Femur (tissue), 1 donor: Measurements from ENCODE around the gene SLC45A1.

ENCODE experiments used
- DNase-seq: peaks from one replicate; pipeline ENCODE4 v3.0.0-alpha.2; 2017

The SLC45A1 gene

DNA sequence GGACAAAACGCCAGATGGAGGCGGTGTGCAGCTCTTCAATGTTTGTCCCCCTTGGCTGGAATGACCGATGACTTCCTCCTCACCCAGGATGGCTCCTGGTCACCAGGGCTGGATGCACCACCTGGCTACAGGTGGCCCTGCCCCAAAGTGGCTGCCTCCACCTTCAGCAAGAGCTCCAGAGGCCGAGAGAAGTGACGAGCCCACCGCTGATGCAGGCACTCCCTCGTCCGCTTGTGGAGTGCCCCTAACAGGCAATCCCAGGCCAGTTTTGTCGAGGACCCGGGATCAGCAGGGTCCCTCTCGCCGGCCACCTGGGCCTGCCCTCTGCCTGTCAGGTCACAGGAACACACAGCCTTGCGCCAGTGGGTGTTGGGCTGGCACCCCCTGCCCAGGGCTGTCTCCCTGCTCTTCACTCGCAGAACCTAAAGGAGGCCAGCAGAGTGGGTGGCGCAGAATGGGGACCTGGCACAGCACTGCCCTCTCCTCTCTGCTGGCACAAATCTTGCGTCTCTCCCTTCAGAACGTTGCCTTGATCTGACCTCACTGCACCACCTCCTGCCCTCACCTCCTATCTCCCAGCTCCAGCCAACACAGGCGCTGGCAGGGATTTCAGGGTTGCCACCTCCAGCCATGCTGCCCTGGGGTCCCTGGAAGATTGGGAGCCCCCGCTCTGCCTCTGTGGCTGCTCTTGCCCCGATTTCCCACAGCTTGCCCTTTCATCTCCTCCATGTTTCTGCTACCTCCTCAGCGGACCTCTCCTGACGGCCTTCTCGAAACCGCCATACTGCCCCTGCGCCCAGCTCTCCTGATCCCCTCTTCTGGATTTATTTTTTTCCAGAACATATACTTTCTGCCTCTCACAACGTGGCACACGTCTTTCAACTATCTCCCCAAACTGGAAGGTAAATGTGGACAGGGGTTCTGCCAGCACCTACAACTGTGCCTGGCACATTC lies 38.6 kb downstream of the SLC45A1 start:
- peak; percentile 17 for DNase-seq

DNA sequence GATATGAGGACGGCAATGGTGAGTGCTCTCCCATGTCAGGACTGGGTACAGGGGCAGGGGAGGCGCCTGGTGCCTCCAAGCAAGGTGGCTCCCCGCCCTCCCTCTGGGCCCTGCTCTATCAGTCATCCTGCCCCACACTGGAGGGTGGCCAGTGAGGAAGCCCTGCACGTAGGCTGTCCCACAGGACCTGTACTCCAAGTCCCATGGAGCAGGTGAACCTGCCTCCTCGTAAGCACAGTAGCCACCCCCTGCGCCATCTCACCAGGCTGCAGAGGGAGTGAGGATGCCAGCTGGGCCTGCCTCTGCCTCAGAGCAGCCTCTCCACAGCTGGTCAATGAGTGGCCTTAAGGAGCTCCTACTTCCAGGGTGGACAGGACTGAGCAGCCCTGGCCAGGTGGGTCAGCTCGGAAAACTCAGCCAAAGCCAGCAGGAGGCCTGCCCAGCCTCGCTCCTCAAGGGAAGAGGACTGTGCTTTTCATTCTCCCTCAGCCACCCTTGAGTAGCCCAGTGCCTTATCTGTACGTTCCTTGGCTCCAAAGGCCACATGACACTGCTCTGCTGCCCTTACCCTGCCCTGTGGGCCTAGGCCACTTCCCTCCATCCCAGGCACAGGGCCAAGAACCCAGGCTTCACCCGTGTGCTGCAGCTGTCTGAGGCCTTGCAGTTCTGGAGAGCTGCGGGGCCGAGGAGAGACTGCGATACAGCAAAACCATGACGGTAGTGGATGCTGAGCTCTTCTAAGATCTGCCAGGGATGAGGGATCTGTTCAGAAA lies 39.6 kb downstream of the SLC45A1 start:
- peak; percentile 11 for DNase-seq

DNA sequence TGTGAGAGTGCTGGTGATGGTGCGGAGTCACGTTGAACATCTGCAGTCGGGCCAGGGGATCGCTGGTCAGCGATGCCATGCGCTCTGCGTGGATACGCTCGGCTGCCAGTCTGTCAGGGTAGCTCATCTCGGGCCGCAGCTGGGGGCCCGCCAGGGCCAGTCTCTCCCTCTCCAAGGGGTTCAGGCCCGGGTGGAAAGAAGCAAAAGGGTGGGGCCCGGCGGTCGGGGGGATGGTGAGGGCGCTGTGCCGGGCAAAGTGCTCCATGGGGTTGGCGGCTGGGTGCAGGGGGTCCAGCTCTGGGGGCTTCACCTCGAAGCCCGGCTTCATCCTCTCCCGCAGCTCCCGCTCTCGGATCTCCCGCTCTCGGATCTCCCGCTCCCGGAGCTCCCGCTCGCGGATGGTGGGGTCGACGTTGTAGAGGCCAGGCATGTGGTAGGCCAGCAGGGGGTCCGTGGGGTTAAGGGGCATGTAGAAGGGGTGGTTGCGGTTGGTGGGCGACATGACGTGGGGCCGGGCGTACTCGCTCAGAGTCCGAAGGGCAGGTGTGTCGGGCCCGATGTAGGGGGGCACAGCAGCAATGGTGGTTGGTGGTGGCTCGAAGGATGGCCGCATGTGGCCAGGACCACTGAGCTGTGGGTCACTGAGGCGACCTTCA lies 40.5 kb downstream of the SLC45A1 start:
- no peak for DNase-seq

DNA sequence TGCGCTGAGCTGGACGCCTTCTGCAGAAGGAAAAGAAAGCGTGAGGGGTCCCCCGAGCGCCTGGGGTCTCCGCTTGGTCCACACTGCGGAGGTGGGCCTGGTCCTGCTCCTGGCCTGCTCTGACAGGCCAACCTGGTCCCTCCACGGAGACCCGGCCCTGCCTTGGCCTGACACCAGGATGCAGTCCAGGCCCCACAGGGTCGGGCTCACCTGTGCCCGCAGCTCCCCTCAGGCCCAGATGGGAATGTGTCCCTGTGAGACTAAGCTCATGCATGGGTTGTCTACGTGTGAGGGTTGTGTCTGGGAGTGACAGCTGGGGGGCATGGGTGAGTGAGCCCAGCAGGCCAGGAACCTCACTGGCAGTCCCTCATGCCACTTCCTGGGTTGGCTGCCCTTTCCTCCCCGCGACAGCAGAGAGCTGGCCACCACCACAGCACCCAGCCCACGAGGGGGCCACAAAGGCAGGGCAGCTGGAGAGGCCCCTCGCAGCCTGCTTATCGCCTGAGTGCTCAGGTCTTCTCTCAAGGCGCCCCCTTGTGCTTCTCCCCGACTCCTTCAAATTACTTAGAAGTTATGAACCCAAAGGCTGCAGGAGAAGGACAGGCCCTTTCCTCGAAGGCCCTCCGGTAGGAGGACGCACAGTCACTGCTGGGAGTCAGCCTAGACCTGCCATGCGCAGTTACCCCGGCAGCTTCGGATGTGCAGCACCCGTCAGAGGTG lies 41.1 kb downstream of the SLC45A1 start:
- peak; percentile 16 for DNase-seq

DNA sequence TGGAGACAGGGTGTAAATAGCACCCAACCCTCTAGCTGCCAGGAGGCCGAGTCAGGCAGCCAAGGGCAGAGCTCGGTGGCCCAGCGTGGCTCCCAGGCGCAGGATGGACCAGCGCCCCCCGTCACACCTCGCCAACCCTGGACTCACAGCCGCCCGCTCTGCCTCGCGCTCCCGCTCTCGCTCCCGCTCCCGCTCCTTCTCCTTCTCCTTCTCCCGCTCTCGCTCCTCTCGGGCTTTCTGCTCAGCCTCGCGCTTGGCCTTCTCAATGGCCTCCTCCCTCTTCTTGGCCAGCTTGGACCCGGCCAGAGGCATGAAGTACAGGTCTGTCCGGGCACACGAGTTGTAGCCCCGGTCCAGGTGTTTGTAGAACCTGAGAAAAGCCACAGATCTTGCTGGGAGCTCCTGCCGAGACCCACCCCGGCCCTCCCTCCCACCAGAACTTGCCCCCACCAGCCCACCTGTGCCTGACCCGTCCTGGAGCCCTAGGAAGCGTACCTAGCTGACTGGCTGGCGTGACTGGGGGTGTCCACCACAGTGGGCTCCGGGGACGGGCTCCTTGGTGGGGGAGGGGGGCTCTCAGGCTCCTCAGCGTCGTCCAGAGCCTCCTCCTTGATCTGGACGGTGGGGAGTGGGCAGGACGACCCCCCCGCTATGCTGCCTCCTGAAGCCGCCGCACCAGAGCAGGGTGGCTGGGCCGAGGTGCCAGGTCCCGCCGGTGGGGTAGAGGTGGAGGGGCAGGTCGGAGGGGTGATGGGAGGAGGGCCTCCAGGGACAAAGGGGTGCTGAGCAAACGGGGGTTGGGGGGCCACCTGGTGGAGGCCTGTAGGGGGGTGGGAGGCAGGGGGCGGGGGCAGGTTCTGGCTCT lies 41.9 kb downstream of the SLC45A1 start:
- DNase-seq: peak; percentile 27

DNA sequence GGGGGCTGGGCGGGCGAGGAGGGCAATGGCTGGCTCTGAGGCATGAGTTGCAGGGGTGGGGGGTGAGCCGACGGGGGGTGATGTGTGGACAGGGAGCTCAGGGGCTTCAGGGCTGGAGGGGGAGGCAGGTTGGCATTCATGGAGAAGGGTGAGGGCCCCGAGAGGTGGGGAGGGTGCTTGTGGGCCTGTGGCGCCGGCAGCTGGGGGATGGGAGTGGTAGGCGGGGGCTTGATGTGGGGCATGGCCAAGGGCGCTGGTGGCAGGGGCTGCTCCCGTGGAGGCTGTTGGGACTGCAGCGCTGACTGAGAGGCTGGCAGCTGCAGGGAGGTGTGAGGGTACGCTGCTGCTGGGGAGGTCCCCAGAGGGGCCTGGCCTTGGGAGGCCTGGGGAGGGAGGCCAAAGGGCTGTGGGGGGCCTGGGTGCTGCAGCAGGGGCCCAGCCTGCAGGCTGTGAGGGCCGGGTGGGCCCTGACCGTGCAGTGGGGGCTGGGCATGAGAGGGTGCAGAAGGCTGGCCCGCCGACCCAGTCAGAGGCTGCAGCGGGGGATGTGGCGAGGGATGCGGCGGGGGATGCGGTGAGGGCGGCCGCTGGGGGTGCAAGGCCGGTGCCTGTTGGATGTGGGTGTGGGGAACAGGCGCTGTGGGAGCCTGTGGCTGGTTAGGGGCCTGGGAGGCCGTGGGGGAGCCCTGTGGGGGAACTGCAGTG lies 42.7 kb downstream of the SLC45A1 start:
- DNase-seq: peak; percentile 18

DNA sequence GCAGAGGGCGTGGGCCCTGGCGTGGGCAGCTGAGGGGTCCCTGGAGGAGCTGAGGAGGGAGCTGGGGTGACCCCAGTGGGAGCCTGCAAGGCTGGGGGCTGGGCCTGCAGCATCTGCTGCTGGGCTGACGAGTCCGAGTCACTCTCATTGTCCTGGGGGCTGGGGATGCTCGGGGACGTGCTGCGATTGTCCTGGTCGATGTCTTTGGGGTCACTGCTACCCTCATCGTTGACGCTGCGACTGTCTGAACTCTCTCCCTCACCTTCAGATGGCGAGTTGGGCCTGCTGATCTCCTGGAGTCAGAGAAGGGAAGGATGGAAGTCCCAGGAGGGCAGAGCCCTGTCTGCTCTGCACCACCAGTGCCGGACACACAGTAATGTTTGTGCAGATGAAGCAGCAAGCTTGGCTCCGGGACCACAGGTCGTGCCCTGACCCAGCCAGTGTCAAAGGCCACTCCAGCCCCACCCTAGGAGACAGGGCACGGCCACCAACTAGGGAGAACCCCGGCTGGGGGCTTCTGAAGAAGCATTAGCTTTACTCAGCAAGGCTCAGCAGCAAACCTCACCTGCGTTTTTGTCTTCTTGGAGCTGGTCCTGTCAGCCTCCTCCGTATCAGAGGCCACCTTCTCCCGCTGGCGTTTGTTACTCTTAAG lies 43.4 kb downstream of the SLC45A1 start:
- DNase-seq: no peak

DNA sequence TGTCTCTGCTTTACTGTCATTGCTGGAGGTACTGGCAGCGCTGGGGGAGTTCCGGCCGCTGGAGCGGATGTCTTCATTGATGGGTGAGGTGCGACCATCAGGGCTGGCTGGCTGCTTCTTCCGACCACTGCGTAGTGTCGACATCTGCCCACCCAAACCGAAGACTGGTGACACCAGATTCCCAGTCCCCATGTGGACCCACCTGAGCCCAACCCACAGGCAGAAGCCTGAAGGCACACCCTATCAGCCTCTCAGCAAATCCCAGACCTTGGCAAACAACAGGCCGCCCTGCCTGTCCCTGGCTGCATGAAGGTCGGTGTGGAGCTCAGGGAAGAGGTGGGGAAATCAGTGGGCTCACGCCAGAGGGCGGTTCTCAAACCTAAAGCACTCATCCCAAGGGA lies 44.8 kb downstream of the SLC45A1 start:
- DNase-seq: no peak

DNA sequence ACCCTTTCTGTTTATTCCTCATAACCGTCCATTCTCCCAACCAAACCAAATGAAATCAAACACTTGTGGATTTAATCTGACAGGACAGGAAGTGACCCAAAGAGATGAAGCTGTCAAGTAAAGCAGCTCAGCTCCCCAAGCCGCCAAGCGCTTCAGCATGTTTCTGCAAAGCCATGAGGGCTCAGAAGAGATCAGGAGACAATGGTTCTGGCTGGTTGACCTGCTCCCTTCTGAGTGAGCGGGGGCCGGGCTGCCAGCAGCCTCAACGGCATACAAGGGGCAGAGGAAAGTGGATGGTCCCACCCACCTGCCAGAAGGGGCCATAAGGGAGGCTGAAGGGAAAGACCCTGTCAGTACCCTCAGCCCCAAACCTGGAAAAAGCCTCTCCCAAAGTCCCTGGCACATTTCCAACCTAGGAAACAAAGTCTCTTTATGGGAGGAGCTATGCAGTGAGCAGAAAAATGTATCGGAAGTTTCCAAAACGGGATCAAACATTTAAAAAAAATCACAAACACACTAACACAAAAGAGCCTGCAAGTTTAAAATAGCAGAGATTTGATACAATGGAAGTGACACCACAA lies 45.4 kb downstream of the SLC45A1 start:
- DNase-seq: no peak

DNA sequence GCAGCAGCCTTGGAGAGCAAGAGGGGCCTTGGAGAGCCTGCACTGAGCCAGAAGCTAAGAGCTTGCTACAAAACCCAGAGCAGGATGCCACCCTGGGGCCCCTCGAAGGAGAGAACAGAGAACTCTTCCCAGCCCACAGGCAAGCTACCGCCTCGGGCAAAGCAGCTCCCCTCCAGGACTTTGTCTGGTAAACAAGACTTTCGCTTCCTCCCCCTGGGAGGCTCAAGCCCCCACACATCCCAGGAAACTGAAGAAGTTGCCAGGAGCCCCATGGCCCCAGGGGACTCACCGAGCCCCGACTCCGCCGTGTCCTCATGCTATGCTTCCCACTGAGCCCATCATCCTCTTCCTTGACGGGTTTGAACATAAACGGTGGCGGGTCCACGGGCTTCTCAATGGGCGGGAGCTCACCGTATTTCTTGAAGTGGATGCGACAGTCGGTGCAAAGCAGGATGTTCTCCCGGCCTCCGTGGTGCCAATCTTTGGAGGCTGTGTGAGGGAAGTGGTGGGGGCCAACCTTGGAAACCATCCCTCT lies 45.9 kb downstream of the SLC45A1 start:
- no peak for DNase-seq

DNA sequence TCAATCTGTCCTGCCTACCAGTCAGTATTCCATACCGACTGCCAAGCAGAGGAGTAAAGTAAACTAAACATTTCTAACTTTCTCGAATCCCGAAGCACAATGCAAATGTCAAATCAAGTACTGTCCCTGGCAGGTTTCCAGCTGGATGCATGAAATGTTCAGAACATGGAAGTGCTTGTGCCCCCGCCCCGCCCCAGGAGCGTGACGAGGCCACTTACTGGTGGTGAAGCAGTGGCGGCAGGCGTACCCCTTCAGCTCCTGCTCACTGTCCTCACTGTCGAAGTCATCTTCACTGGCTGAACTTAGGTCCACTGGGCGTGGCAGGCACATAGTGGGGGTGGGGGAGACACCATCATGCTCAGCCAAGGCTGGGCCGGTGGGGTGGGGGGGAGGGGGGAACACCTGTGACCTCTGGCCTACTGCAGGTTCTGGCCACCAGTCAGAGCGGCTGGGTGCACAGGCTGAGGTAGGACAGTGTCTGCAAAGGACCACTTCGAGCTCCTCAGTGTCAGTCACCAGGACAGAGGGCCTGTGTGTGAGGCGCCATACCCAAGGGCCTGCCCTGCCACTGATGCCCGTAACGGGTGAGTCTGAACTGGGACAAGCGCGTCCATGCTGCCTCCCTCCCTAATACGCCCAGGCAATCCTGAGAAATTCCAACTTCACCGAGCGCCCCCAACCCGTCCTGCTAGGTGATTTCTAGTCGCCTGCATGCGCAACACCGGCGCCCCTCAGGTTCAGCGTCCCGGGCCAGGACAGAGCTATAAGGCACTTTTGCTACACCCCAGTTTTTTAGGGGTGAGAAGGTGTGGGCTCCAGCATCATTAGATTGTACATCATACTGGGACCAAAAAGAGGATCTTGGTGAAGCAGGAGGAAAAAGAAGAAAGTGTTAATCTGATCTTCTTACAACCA lies 46.9 kb downstream of the SLC45A1 start:
- peak; percentile 28 for DNase-seq

DNA sequence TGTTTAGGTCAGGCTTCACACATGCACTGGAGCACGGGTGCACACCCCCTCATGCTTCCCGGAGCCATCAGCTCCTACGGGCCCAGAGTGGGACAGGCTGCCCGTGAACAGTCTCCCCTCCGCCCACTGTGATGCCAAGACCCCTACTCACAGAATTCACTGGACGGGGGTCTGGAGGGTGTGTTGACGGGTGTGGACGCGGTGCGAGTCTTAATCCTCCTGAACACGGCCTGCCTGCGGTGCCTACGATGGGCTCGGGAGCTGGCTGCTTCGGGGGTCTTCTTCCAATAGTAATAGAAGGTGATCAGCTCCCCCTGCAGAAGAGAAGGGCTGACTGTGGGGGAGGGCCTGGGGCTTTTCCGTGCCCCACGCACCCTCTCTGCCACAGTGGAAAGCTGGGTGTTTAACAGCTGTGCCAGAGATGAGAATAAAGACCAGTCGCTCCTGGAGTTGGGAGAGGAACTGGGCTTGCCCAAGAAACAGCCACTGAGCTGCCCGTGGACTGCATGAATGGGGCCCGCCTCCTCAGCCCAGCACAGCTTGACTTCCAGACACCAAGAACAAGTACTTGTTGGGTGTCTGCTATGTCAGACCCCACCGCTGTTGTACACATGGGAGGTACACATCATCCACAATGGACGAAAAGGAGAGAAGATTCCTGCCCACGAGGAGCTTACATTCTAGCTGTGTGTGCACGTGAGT lies 47.9 kb downstream of the SLC45A1 start:
- peak; percentile 12 for DNase-seq

DNA sequence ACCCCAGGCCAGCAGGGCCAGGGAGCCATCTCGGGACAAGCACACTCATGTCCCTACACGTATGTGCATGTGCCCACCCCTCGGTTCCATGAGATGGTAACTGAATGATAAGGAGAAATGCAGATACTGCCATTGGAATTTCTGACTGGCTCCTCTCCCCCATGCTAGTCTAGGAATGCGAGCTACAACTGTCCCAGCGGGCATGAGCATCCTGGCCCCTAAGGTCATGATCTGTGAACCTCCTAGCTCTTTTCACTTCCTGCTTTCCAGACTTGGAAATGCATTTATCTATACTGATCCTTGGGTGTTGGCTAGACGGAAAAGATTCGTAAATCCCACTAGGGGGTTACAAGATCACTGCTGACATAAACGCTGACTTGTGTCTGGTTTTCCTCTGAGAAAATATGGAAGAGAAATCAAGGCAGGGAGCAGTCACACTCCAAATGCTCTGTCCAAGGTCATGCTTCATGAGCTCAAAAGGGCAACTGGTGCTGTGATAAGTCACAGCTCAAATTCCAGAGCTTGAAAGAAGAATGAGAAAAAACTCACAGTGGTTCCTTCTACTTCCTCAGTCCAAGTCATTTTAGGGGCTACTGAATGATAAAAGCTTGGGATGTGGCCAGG lies 49.8 kb downstream of the SLC45A1 start:
- no peak for DNase-seq

DNA sequence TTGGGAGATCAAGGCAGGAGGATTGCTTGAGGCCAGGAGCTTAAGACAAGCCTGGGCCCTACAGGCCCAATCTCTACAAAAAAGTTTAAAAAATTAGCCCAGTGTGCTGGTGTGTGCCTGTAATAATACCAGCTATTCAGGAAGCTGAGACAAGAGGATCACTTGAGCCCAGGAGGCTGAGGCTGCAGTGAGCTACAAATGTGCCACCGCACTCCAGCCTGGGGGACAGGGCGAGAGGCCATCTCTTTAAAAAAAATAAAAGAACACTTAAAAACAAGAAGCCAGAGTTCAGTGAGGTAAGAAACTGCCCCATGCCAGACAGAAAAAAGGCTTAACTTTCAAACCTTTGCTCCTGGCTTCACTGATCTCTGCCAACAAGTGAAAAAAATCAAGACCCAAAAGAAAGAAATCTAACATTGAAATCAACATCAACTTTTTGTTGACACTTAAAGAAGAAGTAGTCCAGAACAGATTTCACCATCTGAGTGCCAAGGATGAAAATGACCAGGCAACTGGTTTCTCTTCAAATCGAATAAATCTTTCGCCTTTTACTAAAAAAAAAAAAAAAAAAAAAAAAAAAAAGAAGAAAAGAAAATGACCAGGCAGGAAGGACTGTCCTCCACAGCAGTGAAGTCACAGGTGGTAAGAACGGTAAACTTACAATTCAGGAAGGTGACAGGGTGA lies 51.2 kb downstream of the SLC45A1 start:
- no peak for DNase-seq

DNA sequence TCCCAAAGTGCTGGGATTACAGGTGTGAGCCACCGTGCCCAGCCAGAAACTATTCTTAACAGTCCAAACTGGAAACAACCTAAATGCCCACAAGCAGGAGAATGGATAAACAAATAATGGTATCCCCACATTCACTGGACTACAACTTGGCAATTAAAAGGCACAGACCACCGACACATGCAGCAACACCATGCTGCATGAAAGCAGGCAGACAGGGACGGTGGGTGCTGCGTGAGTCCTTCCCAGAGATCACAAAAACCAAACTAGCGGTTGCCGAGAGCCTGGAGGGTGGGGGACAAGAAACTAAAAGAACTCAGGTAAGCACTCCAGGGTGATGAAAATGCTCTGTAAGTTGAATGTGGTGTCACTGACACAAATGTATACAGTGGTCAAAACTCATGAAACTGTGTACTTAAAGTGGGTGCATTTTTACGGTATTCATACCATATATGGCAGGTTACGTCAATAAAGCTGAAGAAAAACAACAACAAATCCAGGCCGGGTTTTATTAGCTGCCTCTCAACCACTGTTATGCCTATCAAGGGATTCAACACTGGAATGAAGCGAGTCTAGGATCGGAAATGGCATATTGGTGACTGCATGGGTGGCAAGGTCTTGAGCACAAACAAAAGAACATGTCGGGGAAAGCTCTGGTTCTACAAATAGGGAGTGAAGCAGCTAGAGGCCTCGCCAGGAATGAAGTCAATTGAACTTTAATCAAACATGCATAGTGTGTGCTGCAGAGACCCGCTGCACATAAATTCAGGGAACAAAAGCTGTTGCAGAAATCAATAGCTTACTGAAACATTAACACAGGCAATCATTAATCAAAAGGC lies 52.4 kb downstream of the SLC45A1 start:
- no peak for DNase-seq

DNA sequence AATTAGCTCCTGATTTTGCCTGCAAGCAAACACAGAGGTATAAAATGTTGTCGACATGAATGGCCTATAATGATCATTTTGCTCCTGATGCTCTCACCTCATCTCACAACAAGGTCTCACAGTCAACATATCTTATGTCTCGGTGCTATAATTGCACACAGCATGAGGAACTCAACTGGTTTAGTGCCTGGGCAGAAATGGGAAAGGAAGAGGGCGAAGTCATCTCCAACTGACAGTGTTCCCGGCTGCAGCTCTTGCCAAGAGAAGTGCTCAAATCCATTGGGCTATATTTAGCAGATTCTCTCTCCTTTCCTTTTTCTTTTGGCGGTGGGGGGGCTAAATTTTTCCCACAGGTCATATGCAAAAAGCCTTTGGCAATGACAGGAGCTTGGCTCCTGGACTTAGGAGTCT lies 53.0 kb downstream of the SLC45A1 start:
- peak; percentile 68 for DNase-seq
